OCI-LY1 (cell line): ENCODE data around the gene PSME1.

Experiments
- CTCF ChIP-seq: fragments of 200-600 bp; sonication (generic), shearing (Covaris generic); IDR thresholded peaks from 2 replicates; pipeline ENCODE4 v1.5.1; 2017; ENCODE audit warnings: mild to moderate bottlenecking, antibody characterized with exemption, low read length, moderate library complexity, mixed read lengths
- EZH2 ChIP-seq: fragments of 200-600 bp; sonication (generic), shearing (Covaris generic); IDR thresholded peaks from 2 replicates; pipeline ENCODE4 v1.8.0; 2017; ENCODE audit warnings: borderline replicate concordance, mixed run types, mild to moderate bottlenecking, antibody characterized with exemption, low read length, moderate library complexity, mixed read lengths

DNA sequence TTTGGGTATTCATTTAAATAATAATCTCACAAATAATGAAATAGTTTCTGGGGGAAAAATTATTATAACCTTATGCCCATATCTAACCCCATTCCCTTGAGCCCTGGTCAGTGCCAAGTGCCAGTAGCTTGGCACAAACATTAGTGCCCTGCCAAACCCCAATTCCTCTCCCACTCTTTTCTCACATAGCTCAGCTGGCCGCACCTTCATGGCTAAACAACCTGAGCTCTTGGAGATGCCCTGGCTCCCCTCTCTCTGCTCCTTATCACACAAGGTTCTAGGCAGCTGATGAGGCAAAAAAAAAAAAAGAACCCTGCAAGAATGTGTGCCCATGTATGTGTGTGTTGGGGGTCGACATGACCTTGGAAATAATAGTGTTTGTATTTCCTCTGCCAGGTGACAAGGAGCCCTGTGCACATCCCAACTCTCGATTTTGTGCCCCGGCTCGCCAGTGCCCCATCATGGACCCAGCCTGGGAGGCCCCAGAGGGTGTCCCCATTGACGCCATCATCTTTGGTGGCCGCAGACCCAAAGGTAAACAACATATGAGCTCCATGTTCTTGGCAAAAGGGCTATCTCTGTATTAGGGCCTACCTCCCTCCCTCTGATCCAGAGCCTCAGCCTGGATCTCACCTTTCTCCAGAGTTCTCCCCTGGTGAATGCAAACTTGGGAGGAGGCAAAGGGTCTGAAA is 33.5 kb upstream of the PSME1 start:
- TF ChIP-seq CTCF, result no peak
- no peak for TF ChIP-seq EZH2
